Psoas muscle (tissue), 8 donors: ENCODE measurements around the gene COMMD6. TPM values are rescaled to one million over a fixed set of nuclear protein-coding genes. Genes with fewer than 3 reads are reported as not detected.

Experiments
- ATAC-seq, 4 donors: fragments of 200-7000 bp; cut with Tn5 transposase; one replicate each; pipeline ENCODE4 v1.9.1; 2020; ENCODE audit warnings: moderate library complexity in 3 of 4, mild to moderate bottlenecking in 2 of 4
- DNase-seq, 2 donors: peaks; one replicate each; pipeline ENCODE4 v3.0.0-alpha.2; 2020
- H3K27ac ChIP-seq: fragments of 200-600 bp; one replicate; pipeline ENCODE4 v1.8.0; 2022
- H3K27me3 ChIP-seq, 3 donors: fragments of 200-600 bp in 1 of 3; one replicate each; pipeline versions ENCODE4 v1.6.1 to v1.8.0; 2013 to 2022; ENCODE audit warnings: low read length in 2 of 3, mild to moderate bottlenecking in 2 of 3, moderate library complexity in 1 of 3; ENCODE audit not compliant: insufficient read depth in 3 of 3
- H3K36me3 ChIP-seq, 2 donors: fragments of 200-600 bp in 1 of 2; one replicate each; pipeline versions ENCODE4 v1.6.1 to v1.8.0; 2013 to 2022; ENCODE audit warnings: low read depth in 1 of 2, mild to moderate bottlenecking in 1 of 2, moderate library complexity in 1 of 2; ENCODE audit not compliant: insufficient read depth in 1 of 2
- H3K4me1 ChIP-seq: fragments of 200-600 bp; one replicate; pipeline ENCODE4 v1.8.0; 2022
- H3K4me3 ChIP-seq: fragments of 200-600 bp; one replicate; pipeline ENCODE4 v1.8.0; 2022; ENCODE audit warnings: mild to moderate bottlenecking
- H3K9me3 ChIP-seq: fragments of 200-600 bp; one replicate; pipeline ENCODE4 v1.8.0; 2022
- CTCF ChIP-seq: fragments of 200-600 bp; IDR thresholded peaks from one replicate; pipeline ENCODE4 v1.8.0; 2022; ENCODE audit warnings: antibody characterized with exemption
- WGBS, 3 donors: extraction: QIAGEN DNeasy Blood & Tissue Kit; methylation state at CpG; one replicate each; pipeline versions ENCODE4 v1.1.6 to v1.1.7; 2013; 5-methylcytosine and 5-hydroxymethylcytosine counted together
- intact Hi-C, 2 donors: fragments of 100-400 bp; cut with DNase I; formaldehyde crosslinking; loops; one replicate each; pipeline versions ENCODE4 v1.11.0 to v1.14.2; 2022
- polyA plus RNA-seq, 3 donors: library from polyadenylated mRNA; stranded (reverse); fragments of 200-250 nt; gene quantifications; one replicate each; pipeline ENCODE4 v1.2.3, GENCODE V29; 2013
- total RNA-seq, 4 donors: library from RNA; stranded (reverse); fragmentation: NEBNext Ultra II Directional in 2 of 4; extraction: Animal tissue kit (Norgen Biotek cat#: 25700) in 2 of 4; gene quantifications; one replicate each; pipeline versions ENCODE4 v1.2.1 to v1.2.4, GENCODE V29; 2021 to 2023
- donor health status: healthy with polysubstance abuse.
- donor health status: DM: no; HTN: no; CAD: no; lungs with moderate emphysema.
- donor health status: Bipolar disorder and iron deficiency.
- donor health status: healthy.
- donor health status: DM: yes; HTN: yes; CAD: no.
- donor health status: DM: no; HTN: no; CAD: no.
- donor health status: DM: no; HTN: no; CAD: no.
- donor health status: DM: yes; HTN: yes; CAD: no.

The COMMD6 gene
- total and polyA plus RNA-seq, 7 donors = 34.1 to 80.6 (median 46.8) TPM

- H3K4me3 ChIP-seq = peak overlapping the region; percentile 96
- H3K4me1 ChIP-seq = peaks cover 39% of the 10 kb centered on the region
- H3K9me3 ChIP-seq = no peaks in the 10 kb centered on the region
- intact Hi-C loops = loop anchor here in 1 of 2 donors (5.0 kb wide), 1 partner anchor 42 kb away; no protein-coding TSS in a partner anchor
- H3K36me3 ChIP-seq = no peaks in the 10 kb centered on the region
- TF ChIP-seq CTCF = no peak
- ATAC-seq = no peak
- DNase-seq = no peak
- H3K27me3 ChIP-seq = no peaks in the 10 kb centered on the region
- 16 to 20% (median 16%) methylated on average over 5 of the region's 5 CpGs for WGBS, 3 donors
- peak overlapping the region; percentile 96 for H3K27ac ChIP-seq
These were observed 58.4 kb downstream of the COMMD6 start for GRCh38 chr13:75479102-75479740.

GRCh38 chr13:75478659-75479058 is 59.0 kb downstream of the COMMD6 start:
- peaks cover 42% of the 10 kb centered on the region for H3K4me1 ChIP-seq
- DNase-seq (no peak), ATAC-seq (no peak)
- no peaks in the 10 kb centered on the region for H3K27me3 ChIP-seq
- no peaks in the 10 kb centered on the region for H3K9me3 ChIP-seq
- peak overlapping the region; percentile 96 for H3K27ac ChIP-seq
- WGBS, 3 donors = 67 to 72% (median 70%) methylated on average over 4 of the region's 4 CpGs
- peak overlapping the region; percentile 96 for H3K4me3 ChIP-seq
- intact Hi-C loops = loop anchor here in 1 of 2 donors (5.0 kb wide), 1 partner anchor 41 kb away; no protein-coding TSS in a partner anchor
- TF ChIP-seq CTCF = no peak
- no peaks in the 10 kb centered on the region for H3K36me3 ChIP-seq

Other genes with a start within 250 kb of the COMMD6 start
- 100 to 1,000 TPM in 1 of 4 donors, 10 to 100 TPM in 3; 36.9 to 127 (median 93.4) TPM for gene TBC1D4, start 55.7 kb downstream of the COMMD6 start, total RNA-seq
- 100 to 1,000 TPM in 1 of 3 donors, 10 to 100 TPM in 1, 1 to 10 TPM in 1; 3.1 to 105 (median 36.7) TPM for gene TBC1D4, start 55.7 kb downstream of the COMMD6 start, polyA plus RNA-seq
- 10 to 100 TPM; 33.8 to 52.3 (median 40.2) TPM for gene UCHL3, start 11.9 kb upstream of the COMMD6 start, total RNA-seq
- 10 to 100 TPM; 59.1 to 96.5 (median 68.0) TPM for gene UCHL3, start 11.9 kb upstream of the COMMD6 start, polyA plus RNA-seq
- gene LMO7, start 98.5 kb upstream of the COMMD6 start, total RNA-seq = 100 to 1,000 TPM in 3 of 4 donors, 10 to 100 TPM in 1; 97.9 to 271 (median 168) TPM
- gene LMO7, start 98.5 kb upstream of the COMMD6 start, polyA plus RNA-seq = 10 to 100 TPM; 15.3 to 63.4 (median 51.8) TPM